Naive thymus-derived CD8-positive, alpha-beta T cell (primary cell): Measurements from ENCODE around the gene LGR5. TPM values are rescaled to one million over a fixed set of nuclear protein-coding genes. Genes with fewer than 3 reads are reported as not detected.
"Not testable (repeated sequence)": the region's sequence is repeated elsewhere in the genome, so short reads cannot be mapped to it uniquely, and the experiment has no call there.

Source experiments
- ATAC-seq, 2 donors: fragments of 150-1000 bp; cut with Tn5 transposase in 1 of 2; sonication (Bioruptor Pico), chemical (Tn5 transposase) in 1 of 2; 1 replicate in 1 of 2; 2 replicates in 1 of 2; pipeline ENCODE4 v1.10.0; 2021; ENCODE audit warnings: mild to moderate bottlenecking in 2 of 2, moderate library complexity in 2 of 2
- POLR2A ChIA-PET: fragments of 350-600 bp; sonication (Branson Sonifier 250); formaldehyde crosslinking; loops from one replicate; lab custom pipeline; 2021; ENCODE audit warnings: antibody characterized with exemption; lab: Charles Lee
- DNase-seq, 10 donors: peaks; one replicate each; pipeline versions ENCODE4 v3.0.0 to v3.0.0-alpha.2; 2020 to 2022
- H3K27ac Mint-ChIP-seq, 10 donors: one replicate each; pipeline ENCODE4 v1.8.0; 2020 to 2022; ENCODE audit warnings: mild to moderate bottlenecking in 10 of 10, mixed read lengths in 10 of 10, moderate library complexity in 4 of 10, inconsistent platforms in 1 of 10
- H3K27me3 Mint-ChIP-seq, 5 donors: one replicate each; pipeline ENCODE4 v1.8.0; 2021 to 2022; ENCODE audit warnings: mixed read lengths in 5 of 5
- H3K36me3 Mint-ChIP-seq, 3 donors: one replicate each; pipeline ENCODE4 v1.8.0; 2020 to 2022; ENCODE audit warnings: mixed read lengths in 3 of 3, mild to moderate bottlenecking in 2 of 3, inconsistent platforms in 1 of 3
- H3K4me1 Mint-ChIP-seq, 4 donors: one replicate each; pipeline ENCODE4 v1.8.0; 2021 to 2022; ENCODE audit warnings: mixed read lengths in 4 of 4
- H3K4me3 Mint-ChIP-seq, 10 donors: one replicate each; pipeline ENCODE4 v1.8.0; 2020 to 2022; ENCODE audit warnings: mild to moderate bottlenecking in 10 of 10, mixed read lengths in 10 of 10, moderate library complexity in 6 of 10, inconsistent platforms in 1 of 10
- H3K9me3 Mint-ChIP-seq, 9 donors: one replicate each; pipeline ENCODE4 v1.8.0; 2020 to 2022; ENCODE audit warnings: mixed read lengths in 9 of 9, mild to moderate bottlenecking in 3 of 9, inconsistent platforms in 1 of 9, moderate library complexity in 1 of 9
- polyA plus RNA-seq, 3 donors: library from polyadenylated mRNA; unstranded; fragments of 300-500 nt; fragmentation: Illumina TruSeq; gene quantifications; one replicate each; pipeline ENCODE4 v1.2.3, GENCODE V29; 2021
- total RNA-seq, 8 experiments: library from RNA in 2 of 8; stranded (reverse) in 2 of 8; gene quantifications; one replicate each; pipeline ENCODE4 v1.2.3 and lab custom pipeline; 2021 to 2026

The LGR5 gene
- total and polyA plus RNA-seq, 5 experiments from 2014 or later, result not detected

GRCh38 chr12:71548893-71549292 is 109.3 kb downstream of the LGR5 start:
- peaks cover 0 to 2% (median 0%) of the 10 kb centered on the region in 4 donors for H3K4me1 Mint-ChIP-seq

GRCh38 chr12:71551529-71551928 is 111.9 kb downstream of the LGR5 start:
- POLR2A ChIA-PET, result no interaction called here
- DNase-seq (peak in 1 of 10 donors; percentile 8), ATAC-seq (no peak)
- Mint-ChIP-seq H3K36me3 (no peaks in the 10 kb centered on the region), H3K9me3 (no peaks in the 10 kb centered on the region), H3K4me1 (peaks cover 0 to 2% (median 0%) of the 10 kb centered on the region in 4 donors), H3K27ac (no peak overlapping the region), H3K27me3 (peaks cover 0 to 2% (median 0%) of the 10 kb centered on the region in 5 donors), H3K4me3 (no peak overlapping the region)

More at GRCh38 chr12:71548893-71549292, 109.3 kb downstream of the LGR5 start:
- DNase-seq (no peak), ATAC-seq (no peak)
- Mint-ChIP-seq H3K36me3 (no peaks in the 10 kb centered on the region), H3K9me3 (no peaks in the 10 kb centered on the region), H3K27me3 (no peaks in the 10 kb centered on the region), H3K4me3 (no peak overlapping the region), H3K27ac (no peak overlapping the region)
- POLR2A ChIA-PET, result interaction anchor here (0.6 kb wide), 1 partner anchor 137 kb away, joined by 3 read pairs; the partner anchor contains the start of gene TMEM19

- Mint-ChIP-seq H3K27ac (no peak overlapping the region), H3K4me1 (peaks cover 0 to 2% (median 0%) of the 10 kb centered on the region in 4 donors), H3K4me3 (no peak overlapping the region), H3K27me3 (peaks cover 0 to 2% (median 0%) of the 10 kb centered on the region in 5 donors), H3K36me3 (no peaks in the 10 kb centered on the region), H3K9me3 (no peaks in the 10 kb centered on the region)
- POLR2A ChIA-PET, result no interaction called here
- DNase-seq (no peak), ATAC-seq (no peak)
These were observed 113.3 kb downstream of the LGR5 start for GRCh38 chr12:71552728-71553501.

- Mint-ChIP-seq H3K9me3 (no peaks in the 10 kb centered on the region), H3K27me3 (peaks cover 0 to 2% (median 0%) of the 10 kb centered on the region in 5 donors), H3K4me1 (peaks cover 0 to 2% (median 0%) of the 10 kb centered on the region in 4 donors), H3K27ac (no peak overlapping the region), H3K36me3 (no peaks in the 10 kb centered on the region), H3K4me3 (no peak overlapping the region)
- ATAC-seq (no peak), DNase-seq (no peak)
- POLR2A ChIA-PET, result no interaction called here
These were observed 115.6 kb downstream of the LGR5 start for GRCh38 chr12:71555191-71555590.

GRCh38 chr12:71555789-71556188 is 116.2 kb downstream of the LGR5 start:
- DNase-seq, result not testable (repeated sequence)

GRCh38 chr12:71556448-71556847 is 116.8 kb downstream of the LGR5 start:
- ATAC-seq (no peak), DNase-seq (no peak)
- Mint-ChIP-seq H3K27me3 (peaks cover 0 to 2% (median 0%) of the 10 kb centered on the region in 5 donors), H3K4me3 (no peak overlapping the region), H3K9me3 (no peaks in the 10 kb centered on the region), H3K4me1 (no peaks in the 10 kb centered on the region), H3K27ac (no peak overlapping the region), H3K36me3 (no peaks in the 10 kb centered on the region)
- POLR2A ChIA-PET, result no interaction called here

More at GRCh38 chr12:71555789-71556188, 116.2 kb downstream of the LGR5 start:
- ATAC-seq, POLR2A ChIA-PET, H3K27ac Mint-ChIP-seq, H3K9me3 Mint-ChIP-seq, H3K4me3 Mint-ChIP-seq, H3K36me3 Mint-ChIP-seq, H3K4me1 Mint-ChIP-seq, H3K27me3 Mint-ChIP-seq: not testable (repeated sequence)

GRCh38 chr12:71556875-71557274 is 117.3 kb downstream of the LGR5 start:
- Mint-ChIP-seq H3K27me3 (peaks cover 0 to 2% (median 0%) of the 10 kb centered on the region in 5 donors), H3K27ac (peak overlapping the region in 1 of 10 donors; percentile 51), H3K9me3 (no peaks in the 10 kb centered on the region), H3K4me3 (no peak overlapping the region), H3K4me1 (no peaks in the 10 kb centered on the region), H3K36me3 (no peaks in the 10 kb centered on the region)
- DNase-seq (no peak), ATAC-seq (no peak)
- POLR2A ChIA-PET, result no interaction called here

GRCh38 chr12:71558445-71558844 is 118.8 kb downstream of the LGR5 start:
- POLR2A ChIA-PET, result no interaction called here
- Mint-ChIP-seq H3K27me3 (peaks cover 0 to 2% (median 0%) of the 10 kb centered on the region in 5 donors), H3K4me3 (no peak overlapping the region), H3K9me3 (no peaks in the 10 kb centered on the region), H3K4me1 (peaks cover 0 to 3% (median 0%) of the 10 kb centered on the region in 4 donors), H3K36me3 (no peaks in the 10 kb centered on the region), H3K27ac (no peak overlapping the region)
- ATAC-seq (no peak), DNase-seq (no peak)

- Mint-ChIP-seq H3K27me3 (peaks cover 0 to 2% (median 0%) of the 10 kb centered on the region in 5 donors), H3K36me3 (no peaks in the 10 kb centered on the region), H3K4me1 (peaks cover 0 to 3% (median 0%) of the 10 kb centered on the region in 4 donors), H3K4me3 (no peak overlapping the region), H3K9me3 (no peaks in the 10 kb centered on the region), H3K27ac (peak overlapping the region in 1 of 10 donors; percentile 25)
- POLR2A ChIA-PET, result no interaction called here
- DNase-seq, result no peak
- no peak for ATAC-seq
These were observed 123.3 kb downstream of the LGR5 start for GRCh38 chr12:71562676-71563595.

GRCh38 chr12:71565535-71565934 is 125.9 kb downstream of the LGR5 start:
- Mint-ChIP-seq H3K36me3 (no peaks in the 10 kb centered on the region), H3K9me3 (no peaks in the 10 kb centered on the region), H3K4me3 (no peak overlapping the region), H3K27me3 (peaks cover 0 to 14% (median 3%) of the 10 kb centered on the region in 5 donors), H3K4me1 (peaks cover 0 to 3% (median 0%) of the 10 kb centered on the region in 4 donors), H3K27ac (no peak overlapping the region)
- no peak for ATAC-seq
- no peak for DNase-seq
- POLR2A ChIA-PET, result no interaction called here

- Mint-ChIP-seq H3K27ac (no peak overlapping the region), H3K27me3 (peaks cover 0 to 14% (median 3%) of the 10 kb centered on the region in 5 donors), H3K9me3 (no peaks in the 10 kb centered on the region), H3K36me3 (no peaks in the 10 kb centered on the region), H3K4me1 (peaks cover 0 to 3% (median 0%) of the 10 kb centered on the region in 4 donors), H3K4me3 (no peak overlapping the region)
- POLR2A ChIA-PET, result no interaction called here
- no peak for ATAC-seq
- DNase-seq, result no peak
These were observed 127.1 kb downstream of the LGR5 start for GRCh38 chr12:71566655-71567054.

GRCh38 chr12:71567537-71567936 is 127.9 kb downstream of the LGR5 start:
- peaks cover 0 to 14% (median 3%) of the 10 kb centered on the region in 5 donors for H3K27me3 Mint-ChIP-seq
- DNase-seq (no peak), ATAC-seq (no peak)
- H3K4me1 Mint-ChIP-seq, result peaks cover 0 to 3% (median 0%) of the 10 kb centered on the region in 4 donors
- no peak overlapping the region for H3K27ac Mint-ChIP-seq
- H3K4me3 Mint-ChIP-seq, result no peak overlapping the region
- no peaks in the 10 kb centered on the region for H3K36me3 Mint-ChIP-seq
- POLR2A ChIA-PET, result no interaction called here
- H3K9me3 Mint-ChIP-seq, result no peaks in the 10 kb centered on the region

GRCh38 chr12:71569885-71570284 is 130.3 kb downstream of the LGR5 start:
- H3K4me1 Mint-ChIP-seq, DNase-seq, H3K9me3 Mint-ChIP-seq, ATAC-seq, H3K27ac Mint-ChIP-seq, H3K4me3 Mint-ChIP-seq, H3K36me3 Mint-ChIP-seq, POLR2A ChIA-PET: not testable (repeated sequence)
- peaks cover 0 to 14% (median 7%) of the 10 kb centered on the region in 5 donors for H3K27me3 Mint-ChIP-seq
